Stimulated activated effector memory CD8-positive, alpha-beta T cell treated with anti-CD3 and anti-CD28 coated beads, Interleukin-12 subunit alpha, Interleukin-12 subunit beta, amount 100 ng/mL, for 72 hours (primary cell): ENCODE data around the gene CATSPERE.
"Not testable (repeated sequence)": the region's sequence is repeated elsewhere in the genome, so short reads cannot be mapped to it uniquely, and the experiment has no call there.

ENCODE experiments used
- ATAC-seq: fragments of 150-1000 bp; cut with Tn5 transposase; 2 replicates; pipeline ENCODE4 v1.10.0; 2021
- DNase-seq, 2 donors: peaks; one replicate each; pipeline ENCODE4 v3.0.0; 2021 to 2022; ENCODE audit warnings: low spot score in 2 of 2
- H3K27ac Mint-ChIP-seq: one replicate; pipeline ENCODE4 v1.8.0; 2022; ENCODE audit warnings: mild to moderate bottlenecking, mixed read lengths
- H3K36me3 Mint-ChIP-seq: one replicate; pipeline ENCODE4 v1.8.0; 2022; ENCODE audit warnings: mild to moderate bottlenecking, mixed read lengths
- H3K4me1 Mint-ChIP-seq: one replicate; pipeline ENCODE4 v1.8.0; 2022; ENCODE audit warnings: mixed read lengths
- H3K4me3 Mint-ChIP-seq: one replicate; pipeline ENCODE4 v1.8.0; 2022; ENCODE audit warnings: mild to moderate bottlenecking, mixed read lengths
- H3K9me3 Mint-ChIP-seq: one replicate; pipeline ENCODE4 v1.8.0; 2022; ENCODE audit warnings: mixed read lengths

CATSPERE gene

GRCh38 chr1:244654108-244655038 is 193.3 kb downstream of the CATSPERE start:
- H3K36me3 Mint-ChIP-seq, result peaks cover 20% of the 10 kb centered on the region

GRCh38 chr1:244655186-244655585 is 194.1 kb downstream of the CATSPERE start:
- Mint-ChIP-seq H3K27ac (no peak overlapping the region), H3K4me3 (no peak overlapping the region), H3K9me3 (no peaks in the 10 kb centered on the region), H3K36me3 (peaks cover 28% of the 10 kb centered on the region), H3K4me1 (peaks cover 28% of the 10 kb centered on the region)
- no peak for ATAC-seq
- DNase-seq, result no peak

More at GRCh38 chr1:244654108-244655038, 193.3 kb downstream of the CATSPERE start:
- peaks cover 28% of the 10 kb centered on the region for H3K4me1 Mint-ChIP-seq
- no peak overlapping the region for H3K4me3 Mint-ChIP-seq
- no peaks in the 10 kb centered on the region for H3K9me3 Mint-ChIP-seq
- DNase-seq (no peak), ATAC-seq (no peak)
- no peak overlapping the region for H3K27ac Mint-ChIP-seq

- H3K4me3 Mint-ChIP-seq, result no peak overlapping the region
- H3K27ac Mint-ChIP-seq, result peak overlapping the region; percentile 44
- H3K9me3 Mint-ChIP-seq, result no peaks in the 10 kb centered on the region
- peaks cover 22% of the 10 kb centered on the region for H3K4me1 Mint-ChIP-seq
- DNase-seq, result no peak
- no peak for ATAC-seq
- H3K36me3 Mint-ChIP-seq, result peaks cover 29% of the 10 kb centered on the region
Observed at GRCh38 chr1:244657421-244657820, 196.3 kb downstream of the CATSPERE start.

GRCh38 chr1:244659694-244660093 is 198.6 kb downstream of the CATSPERE start:
- no peak overlapping the region for H3K4me3 Mint-ChIP-seq
- ATAC-seq (no peak), DNase-seq (no peak)
- H3K4me1 Mint-ChIP-seq, result peaks cover 24% of the 10 kb centered on the region
- H3K27ac Mint-ChIP-seq, result no peak overlapping the region
- H3K9me3 Mint-ChIP-seq, result no peaks in the 10 kb centered on the region
- H3K36me3 Mint-ChIP-seq, result peaks cover 29% of the 10 kb centered on the region

GRCh38 chr1:244660595-244660994 is 199.5 kb downstream of the CATSPERE start:
- H3K4me1 Mint-ChIP-seq, result peaks cover 24% of the 10 kb centered on the region
- DNase-seq, result no peak
- ATAC-seq, result no peak
- H3K27ac Mint-ChIP-seq, result no peak overlapping the region
- no peaks in the 10 kb centered on the region for H3K9me3 Mint-ChIP-seq
- H3K4me3 Mint-ChIP-seq, result no peak overlapping the region
- peaks cover 29% of the 10 kb centered on the region for H3K36me3 Mint-ChIP-seq

GRCh38 chr1:244661569-244662312 is 200.7 kb downstream of the CATSPERE start:
- ATAC-seq, H3K27ac Mint-ChIP-seq, DNase-seq, H3K9me3 Mint-ChIP-seq, H3K4me3 Mint-ChIP-seq: not testable (repeated sequence)
- H3K4me1 Mint-ChIP-seq, result peaks cover 24% of the 10 kb centered on the region
- peaks cover 28% of the 10 kb centered on the region for H3K36me3 Mint-ChIP-seq

GRCh38 chr1:244662599-244662998 is 201.5 kb downstream of the CATSPERE start:
- Mint-ChIP-seq H3K27ac (no peak overlapping the region), H3K9me3 (no peaks in the 10 kb centered on the region), H3K4me1 (peaks cover 17% of the 10 kb centered on the region), H3K4me3 (no peak overlapping the region), H3K36me3 (peaks cover 19% of the 10 kb centered on the region)
- DNase-seq (no peak), ATAC-seq (no peak)

- Mint-ChIP-seq H3K9me3 (no peaks in the 10 kb centered on the region), H3K4me1 (peaks cover 6% of the 10 kb centered on the region), H3K4me3 (no peak overlapping the region), H3K36me3 (peaks cover 10% of the 10 kb centered on the region), H3K27ac (no peak overlapping the region)
- DNase-seq (no peak), ATAC-seq (no peak)
Observed at GRCh38 chr1:244664353-244664752, 203.3 kb downstream of the CATSPERE start.

- no peaks in the 10 kb centered on the region for H3K36me3 Mint-ChIP-seq
- DNase-seq, result no peak
- H3K27ac Mint-ChIP-seq, result no peak overlapping the region
- no peaks in the 10 kb centered on the region for H3K9me3 Mint-ChIP-seq
- no peak overlapping the region for H3K4me3 Mint-ChIP-seq
- H3K4me1 Mint-ChIP-seq, result peaks cover 6% of the 10 kb centered on the region
- ATAC-seq, result peak; percentile 89
Observed at GRCh38 chr1:244665771-244666217, 204.7 kb downstream of the CATSPERE start.

GRCh38 chr1:244666672-244667418 is 205.8 kb downstream of the CATSPERE start:
- not testable (repeated sequence) for H3K4me1 Mint-ChIP-seq, H3K9me3 Mint-ChIP-seq, H3K27ac Mint-ChIP-seq, DNase-seq, H3K4me3 Mint-ChIP-seq, ATAC-seq, H3K36me3 Mint-ChIP-seq

- Mint-ChIP-seq H3K4me1 (peaks cover 6% of the 10 kb centered on the region), H3K36me3 (no peaks in the 10 kb centered on the region), H3K4me3 (no peak overlapping the region), H3K27ac (no peak overlapping the region), H3K9me3 (no peaks in the 10 kb centered on the region)
- DNase-seq (no peak), ATAC-seq (no peak)
Observed at GRCh38 chr1:244667797-244668196, 206.7 kb downstream of the CATSPERE start.

- Mint-ChIP-seq H3K27ac (no peak overlapping the region), H3K36me3 (no peaks in the 10 kb centered on the region), H3K9me3 (no peaks in the 10 kb centered on the region), H3K4me1 (peaks cover 17% of the 10 kb centered on the region), H3K4me3 (no peak overlapping the region)
- ATAC-seq (no peak), DNase-seq (no peak)
Observed at GRCh38 chr1:244672946-244673682, 212.0 kb downstream of the CATSPERE start.

GRCh38 chr1:244674446-244674845 is 213.4 kb downstream of the CATSPERE start:
- peaks cover 17% of the 10 kb centered on the region for H3K4me1 Mint-ChIP-seq
- H3K9me3 Mint-ChIP-seq, result no peaks in the 10 kb centered on the region
- no peak overlapping the region for H3K27ac Mint-ChIP-seq
- no peak for ATAC-seq
- no peak for DNase-seq
- no peak overlapping the region for H3K4me3 Mint-ChIP-seq
- H3K36me3 Mint-ChIP-seq, result peaks cover 7% of the 10 kb centered on the region

GRCh38 chr1:244675167-244675566 is 214.1 kb downstream of the CATSPERE start:
- Mint-ChIP-seq H3K36me3 (peaks cover 14% of the 10 kb centered on the region), H3K27ac (no peak overlapping the region), H3K4me3 (no peak overlapping the region), H3K9me3 (no peaks in the 10 kb centered on the region), H3K4me1 (peaks cover 17% of the 10 kb centered on the region)
- ATAC-seq (no peak), DNase-seq (no peak)
